Measurements from ENCODE around the gene AKAP13.
A peak's percentile ranks its signal among the peaks of the same experiment; 100 is the strongest.
"Not testable (repeated sequence)": the region's sequence is repeated elsewhere in the genome, so short reads cannot be mapped to it uniquely, and the experiment has no call there.

AKAP13 gene

GRCh38 chr15:85380217-85380811 is at the start of gene AKAP13:
Gene AKAP13, plus strand, starts transcription at chr15:85380603. Its CDS starts 105,118 bp downstream, at chr15:85485721.
- peak; percentile 71 to 98 (median 87) for DNase-seq
- intact Hi-C loops (cut with DNase I): no loop called here

- peak in 8 of 10 donors; percentile 10 to 87 (median 36) for DNase-seq
- intact Hi-C loops (cut with DNase I): no loop called here
Measured at GRCh38 chr15:85330901-85331588, 49.4 kb upstream of the AKAP13 start.

GRCh38 chr15:85331655-85332285 is 48.6 kb upstream of the AKAP13 start:
- intact Hi-C loops (cut with DNase I): no loop called here
- no peak for DNase-seq

- intact Hi-C loops (cut with DNase I): no loop called here
- no peak for DNase-seq
Measured at GRCh38 chr15:85333132-85333831, 47.1 kb upstream of the AKAP13 start.

GRCh38 chr15:85334241-85334640 is 46.2 kb upstream of the AKAP13 start:
- DNase-seq: no peak
- intact Hi-C loops (cut with DNase I): no loop called here

- DNase-seq: no peak
- intact Hi-C loops (cut with DNase I): no loop called here
Measured at GRCh38 chr15:85335193-85335942, 45.0 kb upstream of the AKAP13 start.

- intact Hi-C loops (cut with DNase I): no loop called here
- no peak for DNase-seq
Measured at GRCh38 chr15:85336880-85337279, 43.5 kb upstream of the AKAP13 start.

GRCh38 chr15:85337425-85338074 is 42.9 kb upstream of the AKAP13 start:
- DNase-seq: peak in 1 of 10 donors; percentile 50
- intact Hi-C loops (cut with DNase I): no loop called here

- DNase-seq: no peak
- intact Hi-C loops (cut with DNase I): no loop called here
Measured at GRCh38 chr15:85340321-85340665, 40.1 kb upstream of the AKAP13 start.

GRCh38 chr15:85340852-85341251 is 39.6 kb upstream of the AKAP13 start:
- intact Hi-C loops (cut with DNase I): no loop called here
- no peak for DNase-seq

- DNase-seq; intact Hi-C loops (cut with DNase I): not testable (repeated sequence)
Measured at GRCh38 chr15:85342163-85342562, 38.2 kb upstream of the AKAP13 start.

GRCh38 chr15:85343443-85343842 is 37.0 kb upstream of the AKAP13 start:
- intact Hi-C loops (cut with DNase I): not testable (repeated sequence)

GRCh38 chr15:85344241-85344640 is 36.2 kb upstream of the AKAP13 start:
- intact Hi-C loops (cut with DNase I); DNase-seq: not testable (repeated sequence)

More at GRCh38 chr15:85343443-85343842, 37.0 kb upstream of the AKAP13 start:
- DNase-seq: not testable (repeated sequence)

- DNase-seq; intact Hi-C loops (cut with DNase I): not testable (repeated sequence)
Measured at GRCh38 chr15:85344653-85345114, 35.7 kb upstream of the AKAP13 start.

- DNase-seq; intact Hi-C loops (cut with DNase I): not testable (repeated sequence)
Measured at GRCh38 chr15:85345196-85345918, 35.0 kb upstream of the AKAP13 start.

- DNase-seq; intact Hi-C loops (cut with DNase I): not testable (repeated sequence)
Measured at GRCh38 chr15:85346462-85347084, 33.8 kb upstream of the AKAP13 start.

GRCh38 chr15:85347264-85348047 is 32.9 kb upstream of the AKAP13 start:
- DNase-seq; intact Hi-C loops (cut with DNase I): not testable (repeated sequence)

All from posterior cingulate gyrus (tissue), 11 donors.